Fibroblast of peridontal ligament (primary cell): ENCODE data around the gene MRPL34.
"Not testable (repeated sequence)": the region's sequence is repeated elsewhere in the genome, so short reads cannot be mapped to it uniquely, and the experiment has no call there.

Source experiments
- DNase-seq: peaks from one replicate; pipeline ENCODE4 v3.0.0-alpha.2; 2010; ENCODE audit errors: extremely low read depth

The MRPL34 gene

GRCh38 chr19:17305517-17306284 is at the start of gene MRPL34:
MRPL34 (plus strand) TSS chr19:17305872; CDS start chr19:17305893, 21 bp downstream.
- peak; percentile 97 for DNase-seq

- DNase-seq = no peak
These were observed 49.5 kb upstream of the MRPL34 start for GRCh38 chr19:17256130-17256529.

- no peak for DNase-seq
These were observed 46.4 kb upstream of the MRPL34 start for GRCh38 chr19:17259118-17259780.

GRCh38 chr19:17259934-17260333 is 45.7 kb upstream of the MRPL34 start:
- DNase-seq = no peak

GRCh38 chr19:17260842-17261325 is 44.8 kb upstream of the MRPL34 start:
- DNase-seq = peak; percentile 62

- no peak for DNase-seq
These were observed 43.1 kb upstream of the MRPL34 start for GRCh38 chr19:17262557-17262956.

- no peak for DNase-seq
These were observed 41.7 kb upstream of the MRPL34 start for GRCh38 chr19:17263712-17264640.

- no peak for DNase-seq
These were observed 41.1 kb upstream of the MRPL34 start, which contains the start of gene USHBP1 for GRCh38 chr19:17264641-17264979. USHBP1 (minus strand) TSS chr19:17264745; CDS start chr19:17264299, 446 bp downstream.

- DNase-seq = no peak
These were observed 39.6 kb upstream of the MRPL34 start for GRCh38 chr19:17266026-17266425.

GRCh38 chr19:17266589-17266974 is 39.1 kb upstream of the MRPL34 start:
- DNase-seq = no peak

- peak; percentile 100 for DNase-seq
These were observed 38.5 kb upstream of the MRPL34 start, which contains the start of gene BABAM1 for GRCh38 chr19:17266975-17267788. BABAM1 (plus strand) TSS chr19:17267443; CDS start chr19:17268807, 1,364 bp downstream.

- DNase-seq = no peak
These were observed 36.9 kb upstream of the MRPL34 start for GRCh38 chr19:17268754-17269153.

GRCh38 chr19:17274892-17275291 is 30.8 kb upstream of the MRPL34 start:
- DNase-seq = not testable (repeated sequence)

GRCh38 chr19:17275441-17276175 is 30.1 kb upstream of the MRPL34 start:
- DNase-seq = no peak

- no peak for DNase-seq
These were observed 26.2 kb upstream of the MRPL34 start for GRCh38 chr19:17279436-17279835.

- DNase-seq = no peak
These were observed 24.0 kb upstream of the MRPL34 start, which contains the start of gene ANKLE1 for GRCh38 chr19:17281391-17282304. ANKLE1 (plus strand) TSS chr19:17281901; CDS start chr19:17281921, 20 bp downstream.

GRCh38 chr19:17282488-17283125 is 23.1 kb upstream of the MRPL34 start:
- peak; percentile 59 for DNase-seq

- no peak for DNase-seq
These were observed 22.1 kb upstream of the MRPL34 start for GRCh38 chr19:17283504-17283996.
